SK-N-SH treated with all-trans-retinoic acid at 6 μM for 48 hours (cell line): ENCODE measurements around the gene CLIC2.

Experiments used
- ARNTL ChIP-seq: fragments of 450-650 bp; formaldehyde crosslinking; IDR thresholded peaks from 2 replicates; pipeline ENCODE4 v1.5.0; 2020; ENCODE audit warnings: low read depth, mild to moderate bottlenecking, moderate library complexity, borderline replicate concordance
- PATZ1 ChIP-seq: fragments of 250-450 bp; sonication (Bioruptor Pico); IDR thresholded peaks from 2 replicates; pipeline ENCODE4 v1.8.0; 2020; ENCODE audit warnings: mild to moderate bottlenecking, moderate library complexity, borderline replicate concordance
- PPARA ChIP-seq: fragments of 250-450 bp; sonication (Bioruptor Pico); IDR thresholded peaks from 2 replicates; pipeline ENCODE4 v1.5.0; 2020; ENCODE audit warnings: mild to moderate bottlenecking, borderline replicate concordance
- RARB ChIP-seq: fragments of 250-450 bp; sonication (Bioruptor Pico); IDR thresholded peaks from 2 replicates; pipeline ENCODE4 v1.8.0; 2021; ENCODE audit warnings: mild to moderate bottlenecking, moderate library complexity
- SNAI2 ChIP-seq: fragments of 250-450 bp; sonication (Bioruptor Pico); IDR thresholded peaks from 2 replicates; pipeline ENCODE4 v1.5.0; 2020; ENCODE audit warnings: mild to moderate bottlenecking, moderate library complexity
- ZFP30 ChIP-seq: fragments of 450-650 bp; formaldehyde crosslinking; IDR thresholded peaks from 2 replicates; pipeline ENCODE4 v1.5.0; 2022; ENCODE audit warnings: mild to moderate bottlenecking, moderate library complexity

DNA sequence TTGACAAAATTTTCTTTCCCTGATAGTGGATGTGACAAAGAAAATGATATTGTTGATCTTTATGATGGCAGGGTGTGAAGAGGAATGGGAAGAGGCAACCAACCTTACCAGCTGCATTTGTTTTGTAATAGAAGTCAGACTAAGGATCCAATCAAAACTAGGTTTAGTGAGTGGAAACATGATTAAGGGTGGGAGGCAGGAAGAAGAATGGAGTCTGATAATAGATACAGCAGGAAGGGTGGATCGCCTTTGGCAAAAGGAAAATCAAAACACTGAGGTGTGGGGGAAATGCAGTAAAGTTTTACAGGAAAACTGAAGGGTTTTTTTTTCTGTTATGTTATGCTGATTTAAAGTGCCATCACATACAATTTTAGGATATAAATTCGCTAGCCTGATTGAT is 3.4 kb downstream of the CLIC2 start:
- TF ChIP-seq ARNTL (CRISPR knock-in tag) (no peak), PATZ1 (CRISPR knock-in tag) (no peak), ZFP30 (CRISPR knock-in tag) (no peak), RARB (CRISPR knock-in tag) (no peak), PPARA (CRISPR knock-in tag) (no peak), SNAI2 (CRISPR knock-in tag) (no peak)
